ENCODE results near the gene RGS7. TPM values are rescaled to one million over a fixed set of nuclear protein-coding genes. Genes with fewer than 3 reads are reported as not detected.
A peak's percentile ranks its signal among the peaks of the same experiment; 100 is the strongest.
"Not testable (repeated sequence)": the region's sequence is repeated elsewhere in the genome, so short reads cannot be mapped to it uniquely, and the experiment has no call there.

The RGS7 gene
- total RNA-seq, 4 donors from 2014 or later, result 0.27 TPM; not detected in 3

DNA sequence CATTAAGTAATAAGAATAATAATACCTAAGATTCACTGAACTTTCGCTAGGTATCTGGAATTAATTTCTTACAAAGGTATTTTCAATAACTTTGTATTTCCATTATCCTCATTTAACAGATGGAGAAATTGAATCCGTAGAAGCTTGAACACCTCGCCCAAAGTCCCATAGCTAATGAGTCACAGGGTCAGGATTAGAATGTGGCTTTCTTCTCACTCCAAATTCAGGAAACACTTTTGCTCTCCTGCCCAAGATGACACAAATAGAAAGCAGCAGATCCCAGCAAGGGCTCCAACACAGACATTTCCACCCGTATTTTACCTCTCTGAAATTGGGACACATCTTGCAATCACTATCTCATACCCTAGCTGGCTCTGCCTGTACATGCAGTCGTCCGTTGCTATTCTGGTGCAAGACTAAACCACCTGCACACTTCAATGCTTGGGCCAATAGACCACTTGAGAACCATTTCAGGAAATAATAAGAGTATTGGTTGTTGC, 619.2 kb downstream of the RGS7 start:
- ATAC-seq, result no peak
- Histone ChIP-seq H3K9me3 (no peaks in the 10 kb centered on the region), H3K27ac (no peak overlapping the region), H3K4me3 (no peak overlapping the region), H3K27me3 (no peaks in the 10 kb centered on the region), H3K4me1 (no peaks in the 10 kb centered on the region), H3K36me3 (no peaks in the 10 kb centered on the region)
- WGBS, 2 donors (ENCODE audit: low coverage in 1 of 2), result 81 to 83% methylated on average over 6 of the region's 6 CpGs
- no peak for TF ChIP-seq POLR2A (IDR thresholded peaks at IDR 0.05)
- no peak for TF ChIP-seq POLR2AphosphoS5 (IDR thresholded peaks at IDR 0.05)
- no peak for TF ChIP-seq EP300 (IDR thresholded peaks at IDR 0.05)
- TF ChIP-seq, protein P1, sequence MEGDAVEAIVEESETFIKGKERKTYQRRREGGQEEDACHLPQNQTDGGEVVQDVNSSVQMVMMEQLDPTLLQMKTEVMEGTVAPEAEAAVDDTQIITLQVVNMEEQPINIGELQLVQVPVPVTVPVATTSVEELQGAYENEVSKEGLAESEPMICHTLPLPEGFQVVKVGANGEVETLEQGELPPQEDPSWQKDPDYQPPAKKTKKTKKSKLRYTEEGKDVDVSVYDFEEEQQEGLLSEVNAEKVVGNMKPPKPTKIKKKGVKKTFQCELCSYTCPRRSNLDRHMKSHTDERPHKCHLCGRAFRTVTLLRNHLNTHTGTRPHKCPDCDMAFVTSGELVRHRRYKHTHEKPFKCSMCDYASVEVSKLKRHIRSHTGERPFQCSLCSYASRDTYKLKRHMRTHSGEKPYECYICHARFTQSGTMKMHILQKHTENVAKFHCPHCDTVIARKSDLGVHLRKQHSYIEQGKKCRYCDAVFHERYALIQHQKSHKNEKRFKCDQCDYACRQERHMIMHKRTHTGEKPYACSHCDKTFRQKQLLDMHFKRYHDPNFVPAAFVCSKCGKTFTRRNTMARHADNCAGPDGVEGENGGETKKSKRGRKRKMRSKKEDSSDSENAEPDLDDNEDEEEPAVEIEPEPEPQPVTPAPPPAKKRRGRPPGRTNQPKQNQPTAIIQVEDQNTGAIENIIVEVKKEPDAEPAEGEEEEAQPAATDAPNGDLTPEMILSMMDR (IDR thresholded peaks at IDR 0.05), result no peak

DNA sequence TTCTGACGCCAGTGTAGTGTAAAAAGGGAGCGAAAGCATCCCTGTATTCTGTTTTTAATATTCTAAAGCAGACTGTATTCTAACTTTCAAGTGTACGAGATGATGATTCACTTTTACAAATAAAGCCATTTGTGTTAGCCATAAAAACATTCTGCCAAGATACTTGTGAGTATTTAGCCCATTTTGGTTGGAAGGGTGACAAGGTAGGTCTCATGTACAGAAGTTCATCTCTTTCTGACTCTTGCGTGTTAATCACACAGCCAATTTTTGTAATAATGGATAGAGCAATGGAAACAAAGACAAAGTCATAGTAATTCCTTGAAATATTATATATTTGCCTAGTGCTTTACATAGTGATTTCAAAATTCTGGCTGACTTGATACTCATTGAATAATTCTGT, 619.7 kb downstream of the RGS7 start:
- WGBS, 2 donors (ENCODE audit: low coverage in 1 of 2), result 62 to 75% methylated on average over 4 of the region's 4 CpGs
- TF ChIP-seq, protein P1 (IDR thresholded peaks at IDR 0.05), result no peak
- TF ChIP-seq POLR2AphosphoS5 (IDR thresholded peaks at IDR 0.05) (no peak), POLR2A (IDR thresholded peaks at IDR 0.05) (no peak), EP300 (IDR thresholded peaks at IDR 0.05) (no peak)
- Histone ChIP-seq H3K4me3 (no peak overlapping the region), H3K27ac (no peak overlapping the region), H3K27me3 (no peaks in the 10 kb centered on the region), H3K4me1 (no peaks in the 10 kb centered on the region), H3K9me3 (no peaks in the 10 kb centered on the region), H3K36me3 (no peaks in the 10 kb centered on the region)
- no peak for ATAC-seq

DNA sequence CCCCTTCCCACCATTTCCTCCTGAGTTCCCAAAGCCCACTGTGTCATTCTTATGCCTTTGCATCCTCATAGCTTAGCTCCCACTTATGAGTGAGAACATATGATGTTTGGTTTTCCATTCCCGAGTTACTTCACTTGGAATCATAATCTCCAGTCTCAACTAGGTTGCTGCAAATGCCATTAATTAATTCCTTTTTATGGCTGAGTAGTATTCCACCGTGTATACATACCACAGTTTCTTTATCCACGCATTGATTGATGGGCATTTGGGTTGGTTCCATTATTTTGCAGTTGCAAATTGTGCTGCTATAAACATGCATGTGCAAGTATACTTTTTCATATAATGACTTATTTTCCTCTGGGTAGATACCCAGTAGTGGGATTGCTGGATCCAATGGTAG, 622.3 kb downstream of the RGS7 start:
- not testable (repeated sequence) for H3K27me3 ChIP-seq, H3K27ac ChIP-seq, H3K36me3 ChIP-seq, H3K4me1 ChIP-seq, H3K9me3 ChIP-seq, H3K4me3 ChIP-seq, ATAC-seq
- WGBS, 2 donors (ENCODE audit: low coverage in 1 of 2), result 74 to 83% methylated on average over 3 of the region's 3 CpGs

DNA sequence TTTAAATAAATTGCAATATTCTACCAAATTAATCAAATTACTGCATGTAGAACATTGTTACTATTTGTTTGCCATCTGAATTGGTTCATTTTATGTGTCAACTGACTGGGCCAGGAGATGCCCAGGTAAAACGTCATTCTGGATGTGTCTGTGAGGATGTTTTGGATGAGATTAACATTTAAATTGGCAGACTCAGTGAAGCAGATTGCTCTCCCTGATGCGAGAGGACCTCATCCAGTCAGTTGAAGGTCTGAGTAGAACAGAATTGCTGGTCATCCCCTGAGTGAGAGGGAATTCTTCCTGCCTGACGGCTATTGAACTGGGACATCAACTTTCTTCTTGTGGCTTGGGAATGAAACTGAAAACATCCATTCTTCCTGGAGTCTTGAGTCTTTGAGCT, 623.0 kb downstream of the RGS7 start:
- ATAC-seq, result no peak
- WGBS, 2 donors (ENCODE audit: low coverage in 1 of 2), result 71% methylated on average over 3 of the region's 3 CpGs
- no peak for TF ChIP-seq EP300 (IDR thresholded peaks at IDR 0.05)
- no peak for TF ChIP-seq POLR2A (IDR thresholded peaks at IDR 0.05)
- TF ChIP-seq, protein P1 (IDR thresholded peaks at IDR 0.05), result no peak
- no peak for TF ChIP-seq POLR2AphosphoS5 (IDR thresholded peaks at IDR 0.05)

DNA sequence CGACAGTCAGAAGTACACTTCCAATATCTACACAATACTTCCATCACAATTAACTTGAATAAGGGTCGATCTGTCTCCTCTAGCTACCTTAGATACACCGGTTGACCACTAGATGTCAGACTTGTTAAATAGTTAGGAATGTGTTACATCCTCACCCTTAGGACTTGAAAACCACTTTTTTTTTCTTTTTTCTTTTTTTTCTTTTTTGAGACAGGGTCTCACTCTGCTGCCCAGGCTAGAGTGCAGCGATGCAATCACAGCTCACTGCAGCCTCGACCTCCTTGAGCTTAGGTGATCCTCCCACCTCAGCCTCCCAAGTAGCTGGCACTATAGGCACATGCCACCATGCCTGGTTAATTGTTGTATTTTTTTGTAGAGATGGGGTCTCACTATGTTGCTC, 624.6 kb downstream of the RGS7 start:
- no peaks in the 10 kb centered on the region for H3K4me1 ChIP-seq
- H3K9me3 ChIP-seq, result no peaks in the 10 kb centered on the region
- TF ChIP-seq, protein P1 (IDR thresholded peaks at IDR 0.05), result peak; percentile 15 to 70 (median 37)
- no peak for TF ChIP-seq EP300 (IDR thresholded peaks at IDR 0.05)
- H3K36me3 ChIP-seq, result no peaks in the 10 kb centered on the region
- no peaks in the 10 kb centered on the region for H3K27me3 ChIP-seq
- H3K27ac ChIP-seq, result no peak overlapping the region
- no peak overlapping the region for H3K4me3 ChIP-seq
- no peak for ATAC-seq
- WGBS, 2 donors (ENCODE audit: low coverage in 1 of 2), result 3 to 7% methylated on average over 3 to 5 of the region's 5 CpGs

More for the DNA sequence above, 623.0 kb downstream of the RGS7 start:
- Histone ChIP-seq H3K4me3 (no peak overlapping the region), H3K4me1 (no peaks in the 10 kb centered on the region), H3K27ac (no peak overlapping the region), H3K9me3 (no peaks in the 10 kb centered on the region), H3K36me3 (no peaks in the 10 kb centered on the region), H3K27me3 (no peaks in the 10 kb centered on the region)

Small RNA genes within 50 kb of the gene (small RNA-seq; reads per million reads assigned to genes)
- 0 reads per million in 4 donors for gene MIR3123

Other genes starting within 250 kb of the RGS7 start
- gene FH, start 162.6 kb upstream of the RGS7 start, total RNA-seq, result 10 to 100 TPM; 61.4 to 96.5 (median 72.8) TPM
- 1 to 10 TPM in 2 of 4 donors, under 1 TPM in 1, not detected in 1; 0.62 to 3.1 (median 1.1) TPM for gene KMO, start 175.2 kb upstream of the RGS7 start, total RNA-seq

Measured in gastroesophageal sphincter (tissue), 4 donors.